T-cell (primary cell): ENCODE results near the gene ASXL3. TPM values are rescaled to one million over a fixed set of nuclear protein-coding genes. Genes with fewer than 3 reads are reported as not detected.

ENCODE experiments used
- ATAC-seq, 4 experiments: fragments of 200-7000 bp in 3 of 4; fragments of 150-1000 bp in 1 of 4; cut with Tn5 transposase; replicated peaks in 1 of 4; 1 replicate in 3 of 4; 2 replicates in 1 of 4; pipeline ENCODE4 v1.10.0; 2021; ENCODE audit warnings: moderate library complexity in 3 of 4, mild to moderate bottlenecking in 2 of 4, moderate number of reproducible peaks in 1 of 4
- CTCF ChIA-PET, 2 donors: fragments of 300-600 bp; sonication (Branson Sonifier 250); formaldehyde crosslinking; loops; one replicate each; lab custom pipeline; 2022; ENCODE audit warnings: antibody characterized with exemption in 2 of 2; lab: Charles Lee
- POLR2A ChIA-PET, 2 donors: fragments of 300-600 bp; sonication (Branson Sonifier 250); formaldehyde crosslinking; loops; one replicate each; lab custom pipeline; 2022; ENCODE audit warnings: antibody characterized with exemption in 2 of 2; lab: Charles Lee
- DNase-seq, 35 experiments: peaks; one replicate each; pipeline versions ENCODE4 v3.0.0 to v3.0.0-alpha.2; 2013 to 2023
- H3K27ac ChIP-seq: one replicate; pipeline ENCODE4 v1.5.1; 2013; ENCODE audit warnings: low read length
- H3K27me3 ChIP-seq, 2 experiments: replicated peaks in 1 of 2; 1 replicate in 1 of 2; 2 replicates in 1 of 2; pipeline versions ENCODE4 v1.6.1 to v1.7.0; 2013; ENCODE audit warnings: low read length in 1 of 2, mixed read lengths in 1 of 2; ENCODE audit not compliant: control insufficient read depth in 2 of 2, insufficient read depth in 2 of 2; ENCODE audit errors: extremely low read depth in 1 of 2
- H3K36me3 ChIP-seq, 2 donors: 1 replicate in 1 of 2; 2 replicates in 1 of 2; pipeline versions ENCODE4 v1.6.1 to v1.7.0; 2013; ENCODE audit warnings: low read length in 1 of 2; ENCODE audit not compliant: control insufficient read depth in 2 of 2, insufficient read depth in 1 of 2; ENCODE audit errors: extremely low read depth in 1 of 2
- H3K4me1 ChIP-seq, 2 experiments: 1 replicate in 1 of 2; 2 replicates in 1 of 2; pipeline versions ENCODE4 v1.6.1 to v1.7.0; 2013; ENCODE audit warnings: low read length in 2 of 2, mixed read lengths in 1 of 2; ENCODE audit not compliant: insufficient read depth in 2 of 2, control insufficient read depth in 1 of 2; ENCODE audit errors: extremely low read depth in 1 of 2
- H3K4me3 ChIP-seq, 2 donors: 1 replicate in 1 of 2; 2 replicates in 1 of 2; pipeline versions ENCODE4 v1.5.1 to v1.7.0; 2013; ENCODE audit warnings: mild to moderate bottlenecking in 2 of 2, low read length in 1 of 2, moderate library complexity in 1 of 2; ENCODE audit not compliant: control insufficient read depth in 1 of 2; ENCODE audit errors: extremely low read depth in 1 of 2
- H3K9me3 ChIP-seq: 2 replicates; pipeline ENCODE4 v1.7.0; 2013
- H3K27ac Mint-ChIP-seq, 2 donors: one replicate each; pipeline ENCODE4 v1.8.0; 2020 to 2021; ENCODE audit warnings: mild to moderate bottlenecking in 2 of 2, mixed read lengths in 2 of 2
- H3K27me3 Mint-ChIP-seq, 2 donors: one replicate each; pipeline ENCODE4 v1.8.0; 2021 to 2022; ENCODE audit warnings: mixed read lengths in 2 of 2
- H3K36me3 Mint-ChIP-seq: one replicate; pipeline ENCODE4 v1.8.0; 2021; ENCODE audit warnings: mixed read lengths
- H3K4me1 Mint-ChIP-seq, 3 donors: one replicate each; pipeline ENCODE4 v1.8.0; 2020 to 2022; ENCODE audit warnings: mixed read lengths in 3 of 3, mild to moderate bottlenecking in 1 of 3
- H3K4me3 Mint-ChIP-seq, 3 donors: one replicate each; pipeline ENCODE4 v1.8.0; 2020 to 2022; ENCODE audit warnings: mild to moderate bottlenecking in 3 of 3, mixed read lengths in 3 of 3, moderate library complexity in 3 of 3
- H3K9me3 Mint-ChIP-seq, 3 donors: one replicate each; pipeline ENCODE4 v1.8.0; 2020 to 2022; ENCODE audit warnings: mixed read lengths in 3 of 3
- WGBS: methylation state at CpG from one replicate; pipeline ENCODE4 v1.1.5; 2013; ENCODE audit warnings: missing lambda C conversion rate; ENCODE audit not compliant: insufficient coverage; 5-methylcytosine and 5-hydroxymethylcytosine counted together
- total RNA-seq, 35 experiments: library from RNA in 6 of 35; stranded (reverse) in 6 of 35; fragments of 120-200 nt in 1 of 35; gene quantifications; one replicate each; pipeline versions ENCODE4 v1.2.1 to v1.2.4 and lab custom pipeline; 2013 to 2026

The ASXL3 gene
- total RNA-seq, 5 donors from 2014 or later (not counting 1 experiment from before 2014, with no cell fraction given) = not detected

- no peaks in the 10 kb centered on the region for H3K4me1 Mint-ChIP-seq
- Histone ChIP-seq H3K36me3 (no peaks in the 10 kb centered on the region), H3K27me3 (no peaks in the 10 kb centered on the region), H3K27ac (no peak overlapping the region), H3K9me3 (no peaks in the 10 kb centered on the region), H3K4me3 (no peak overlapping the region), H3K4me1 (no peaks in the 10 kb centered on the region)
- ChIA-PET CTCF (no interaction called here), POLR2A (no interaction called here)
- no peak overlapping the region for H3K27ac Mint-ChIP-seq
- no peak for ATAC-seq
- peaks cover 4 to 10% of the 10 kb centered on the region in 2 donors for H3K27me3 Mint-ChIP-seq
- H3K9me3 Mint-ChIP-seq = peaks cover 5 to 21% (median 14%) of the 10 kb centered on the region in 3 donors
- H3K4me3 Mint-ChIP-seq = no peak overlapping the region
- WGBS = no CpG with 5 or more reads among the region's 4 CpGs
- no peak for DNase-seq
- H3K36me3 Mint-ChIP-seq = no peaks in the 10 kb centered on the region
Measured at GRCh38 chr18:33571998-33572787, 5.8 kb upstream of the ASXL3 start.

- H3K9me3 Mint-ChIP-seq = peaks cover 5 to 15% (median 7%) of the 10 kb centered on the region in 3 donors
- H3K4me1 Mint-ChIP-seq = peaks cover 4 to 6% (median 4%) of the 10 kb centered on the region in 3 donors
- no peak for DNase-seq
- WGBS = 83% methylated on average over 1 of the region's 3 CpGs
- peaks cover 3% of the 10 kb centered on the region for H3K36me3 Mint-ChIP-seq
- H3K36me3 ChIP-seq = no peaks in the 10 kb centered on the region
- H3K9me3 ChIP-seq = no peaks in the 10 kb centered on the region
- no peak overlapping the region for H3K4me3 Mint-ChIP-seq
- CTCF ChIA-PET = no interaction called here
- H3K27me3 ChIP-seq = peaks cover 0 to 6% of the 10 kb centered on the region in 2 experiments
- POLR2A ChIA-PET = no interaction called here
- no peak overlapping the region for H3K27ac Mint-ChIP-seq
- H3K27ac ChIP-seq = no peak overlapping the region
- H3K27me3 Mint-ChIP-seq = peaks cover 10 to 15% of the 10 kb centered on the region in 2 donors
- no peak for ATAC-seq
- no peak overlapping the region for H3K4me3 ChIP-seq
- H3K4me1 ChIP-seq = peaks cover 0 to 3% of the 10 kb centered on the region in 2 experiments
Measured at GRCh38 chr18:33573193-33573592, 4.8 kb upstream of the ASXL3 start.

GRCh38 chr18:33575451-33575850, 2.6 kb upstream of the ASXL3 start:
- Histone ChIP-seq H3K27me3 (peaks cover 0 to 12% of the 10 kb centered on the region in 2 experiments), H3K36me3 (no peaks in the 10 kb centered on the region), H3K4me3 (no peak overlapping the region), H3K27ac (no peak overlapping the region), H3K9me3 (no peaks in the 10 kb centered on the region), H3K4me1 (peaks cover 0 to 3% of the 10 kb centered on the region in 2 experiments)
- H3K4me1 Mint-ChIP-seq = peaks cover 4 to 6% (median 4%) of the 10 kb centered on the region in 3 donors
- POLR2A ChIA-PET = no interaction called here
- ATAC-seq (no peak), DNase-seq (no peak)
- H3K27ac Mint-ChIP-seq = no peak overlapping the region
- H3K27me3 Mint-ChIP-seq = peaks cover 12 to 15% of the 10 kb centered on the region in 2 donors
- CTCF ChIA-PET = no interaction called here
- peaks cover 3% of the 10 kb centered on the region for H3K36me3 Mint-ChIP-seq
- peaks cover 5 to 11% (median 5%) of the 10 kb centered on the region in 3 donors for H3K9me3 Mint-ChIP-seq
- no peak overlapping the region for H3K4me3 Mint-ChIP-seq

- Mint-ChIP-seq H3K27ac (no peak overlapping the region), H3K36me3 (peaks cover 3% of the 10 kb centered on the region), H3K27me3 (peaks cover 13 to 18% of the 10 kb centered on the region in 2 donors), H3K4me1 (peaks cover 4 to 6% (median 4%) of the 10 kb centered on the region in 3 donors), H3K4me3 (peak overlapping the region; percentile 61 to 79 (median 66)), H3K9me3 (peaks cover 5 to 15% (median 8%) of the 10 kb centered on the region in 3 donors)
- WGBS = 0% methylated on average over 1 of the region's 5 CpGs
- DNase-seq (no peak), ATAC-seq (no peak)
- Histone ChIP-seq H3K27ac (no peak overlapping the region), H3K27me3 (peaks cover 2 to 12% of the 10 kb centered on the region in 2 experiments), H3K4me3 (no peak overlapping the region), H3K4me1 (peaks cover 0 to 3% of the 10 kb centered on the region in 2 experiments), H3K36me3 (no peaks in the 10 kb centered on the region), H3K9me3 (no peaks in the 10 kb centered on the region)
- CTCF ChIA-PET = no interaction called here
- POLR2A ChIA-PET = no interaction called here
Measured at GRCh38 chr18:33576999-33577646, 896 bp upstream of the ASXL3 start.

- POLR2A ChIA-PET = no interaction called here
- peaks cover 4 to 6% (median 4%) of the 10 kb centered on the region in 3 donors for H3K4me1 Mint-ChIP-seq
- H3K27me3 Mint-ChIP-seq = peaks cover 13 to 18% of the 10 kb centered on the region in 2 donors
- peak overlapping the region in 1 of 2 donors; percentile 41 for H3K4me3 ChIP-seq
- H3K27ac Mint-ChIP-seq = no peak overlapping the region
- peaks cover 3% of the 10 kb centered on the region for H3K36me3 Mint-ChIP-seq
- H3K9me3 Mint-ChIP-seq = peaks cover 3 to 9% (median 8%) of the 10 kb centered on the region in 3 donors
- no peak for DNase-seq
- H3K36me3 ChIP-seq = no peaks in the 10 kb centered on the region
- 4% methylated on average over 76 of the region's 80 CpGs for WGBS
- ATAC-seq = no peak
- no peaks in the 10 kb centered on the region for H3K9me3 ChIP-seq
- peaks cover 2 to 12% of the 10 kb centered on the region in 2 experiments for H3K27me3 ChIP-seq
- CTCF ChIA-PET = no interaction called here
- no peak overlapping the region for H3K4me3 Mint-ChIP-seq
- peaks cover 0 to 3% of the 10 kb centered on the region in 2 experiments for H3K4me1 ChIP-seq
- no peak overlapping the region for H3K27ac ChIP-seq
Measured at GRCh38 chr18:33578518-33579348, 714 bp downstream of the ASXL3 start.
